A549 (cell line): ENCODE measurements around the gene PRDM15. TPM values are rescaled to one million over a fixed set of nuclear protein-coding genes. Genes with fewer than 3 reads are reported as not detected.

Source experiments
- ATAC-seq, 2 experiments: fragments of 200-7000 bp in 1 of 2; fragments of >200 bp in 1 of 2; cut with Nextera tagmentation in 1 of 2; cut with Tn5 transposase in 1 of 2; 3 replicates each; pipeline versions ENCODE4 v1.8.0 to v1.9.1; 2018 to 2020; ENCODE audit warnings: mild to moderate bottlenecking in 1 of 2, moderate library complexity in 1 of 2
- CTCF ChIA-PET: fragments of 300-600 bp; sonication (Branson Sonifier 250); formaldehyde crosslinking; extraction: SDS; loops from one replicate; lab custom pipeline; 2021; ENCODE audit warnings: antibody characterized with exemption, inconsistent platforms; lab: Yijun Ruan, JAX
- POLR2A ChIA-PET: fragments of 350-600 bp; formaldehyde crosslinking; extraction: SDS; loops from one replicate; lab custom pipeline; 2021; ENCODE audit warnings: antibody characterized with exemption, inconsistent platforms; lab: Yijun Ruan, JAX
- DNase-seq, 2 experiments: peaks; one replicate each; pipeline versions ENCODE4 v3.0.0 to v3.0.0-alpha.2; 2011 to 2016; ENCODE audit warnings: low read depth in 1 of 2, low spot score in 1 of 2
- FAIRE-seq: peaks from 2 replicates; lab custom pipeline; 2011; peaks lifted over from hg19 to GRCh38; lab: Jason Lieb, UNC
- H3K27ac ChIP-seq, 2 experiments: fragments of >200 bp; sonication (Bioruptor Twin); formaldehyde crosslinking; 3 replicates each; pipeline ENCODE4 v1.5.1; 2016 to 2017
- H3K4me1 ChIP-seq: fragments of >200 bp; sonication (Bioruptor Twin); formaldehyde crosslinking; 3 replicates; pipeline ENCODE4 v1.6.1; 2016
- H3K4me2 ChIP-seq: fragments of >200 bp; sonication (Bioruptor Twin); formaldehyde crosslinking; 3 replicates; pipeline ENCODE4 v1.6.1; 2016
- H3K4me3 ChIP-seq: fragments of >200 bp; sonication (Bioruptor Twin); formaldehyde crosslinking; 3 replicates; pipeline ENCODE4 v1.5.1; 2016
- H3K9me3 ChIP-seq: fragments of >200 bp; sonication (Bioruptor Twin); formaldehyde crosslinking; 3 replicates; pipeline ENCODE4 v1.6.1; 2016
- CBX8 ChIP-seq: fragments of 200-600 bp; sonication (generic); IDR thresholded peaks from 2 replicates; pipeline ENCODE4 v1.6.1; 2016
- FOSB ChIP-seq: fragments of 250-450 bp; sonication (Bioruptor Pico); IDR thresholded peaks from 2 replicates; pipeline ENCODE4 v1.5.0; 2020; ENCODE audit warnings: mild to moderate bottlenecking, moderate library complexity
- FOXS1 ChIP-seq: fragments of 250-450 bp; sonication (Bioruptor Pico); IDR thresholded peaks from 2 replicates; pipeline ENCODE4 v1.5.0; 2020; ENCODE audit warnings: mild to moderate bottlenecking, moderate library complexity
- GATA3 ChIP-seq: IDR thresholded peaks from 2 replicates; pipeline ENCODE4 v1.6.1; 2012; ENCODE audit warnings: borderline replicate concordance
- HEYL ChIP-seq: fragments of 250-450 bp; sonication (Bioruptor Pico); IDR thresholded peaks from 2 replicates; pipeline ENCODE4 v1.8.0; 2021; ENCODE audit warnings: mild to moderate bottlenecking, moderate library complexity
- HOXB13 ChIP-seq: fragments of 250-450 bp; sonication (Bioruptor Pico); IDR thresholded peaks from 2 replicates; pipeline ENCODE4 v1.5.0; 2020; ENCODE audit warnings: low read depth, mild to moderate bottlenecking, moderate library complexity
- HOXB5 ChIP-seq: fragments of 250-450 bp; sonication (Bioruptor Pico); IDR thresholded peaks from 2 replicates; pipeline ENCODE4 v1.5.0; 2020; ENCODE audit warnings: mild to moderate bottlenecking, moderate library complexity
- POLR2A ChIP-seq: IDR thresholded peaks from 2 replicates; pipeline ENCODE4 v1.6.1; 2012; ENCODE audit warnings: mild to moderate bottlenecking, low read length
- RARB ChIP-seq: fragments of 250-450 bp; sonication (Bioruptor Pico); IDR thresholded peaks from 2 replicates; pipeline ENCODE4 v1.8.0; 2021; ENCODE audit warnings: mild to moderate bottlenecking, moderate library complexity
- RCOR1 ChIP-seq: fragments of 150-350 bp; IDR thresholded peaks from 2 replicates; pipeline ENCODE4 v1.6.1; 2014; ENCODE audit warnings: antibody characterized with exemption, low read length, low read depth
- RNF2 ChIP-seq: fragments of 200-600 bp; sonication (generic); IDR thresholded peaks from 2 replicates; pipeline ENCODE4 v1.6.1; 2016; ENCODE audit warnings: low read depth, mild to moderate bottlenecking, antibody characterized with exemption, moderate library complexity, borderline replicate concordance
- SREBF2 ChIP-seq: fragments of 450-650 bp; IDR thresholded peaks from 2 replicates; pipeline ENCODE4 v1.6.1; 2014; ENCODE audit warnings: mild to moderate bottlenecking, moderate library complexity
- TFCP2L1 ChIP-seq: fragments of 250-450 bp; sonication (Bioruptor Pico); IDR thresholded peaks from 2 replicates; pipeline ENCODE4 v1.5.0; 2021; ENCODE audit warnings: mild to moderate bottlenecking
- ZC3H11A ChIP-seq: fragments of 450-650 bp; IDR thresholded peaks from 2 replicates; pipeline ENCODE4 v1.6.1; 2014; ENCODE audit warnings: antibody characterized with exemption, mild to moderate bottlenecking
- ZSCAN20 ChIP-seq: fragments of 250-450 bp; sonication (Bioruptor Pico); IDR thresholded peaks from 2 replicates; pipeline ENCODE4 v1.8.0; 2022; ENCODE audit warnings: mild to moderate bottlenecking, moderate library complexity
- WGBS: methylation state at CpG from one replicate; pipeline ENCODE4 v1.1.6; 2017; ENCODE audit errors: missing lambda C conversion rate; 5-methylcytosine and 5-hydroxymethylcytosine counted together
- polyA plus RNA-seq, 4 experiments: library from polyadenylated mRNA; depleted of rRNA in 3 of 4; stranded (reverse); fragments of >200 nt; fragmentation: RNase III in 1 of 4; extraction: RNeasy Plus Mini Kit Qiagen cat#74134 plus additional on column Dnase treatment in 1 of 4; gene quantifications; 2 replicates in 3 of 4; 3 replicates in 1 of 4; pipeline ENCODE4 v1.2.3, GENCODE V29; 2011 to 2017
- TF ChIP-seq, protein P1 (sequence below): fragments of >200 bp; sonication (Bioruptor Twin); formaldehyde crosslinking; IDR thresholded peaks from 3 replicates; pipeline ENCODE4 v1.5.1; 2016
- TF ChIP-seq, protein P2 (sequence below): fragments of 450-650 bp; IDR thresholded peaks from 2 replicates; pipeline ENCODE4 v1.6.1; 2014; ENCODE audit warnings: antibody characterized with exemption
- TF ChIP-seq, protein P3 (sequence below): fragments of 150-350 bp; IDR thresholded peaks from 2 replicates; pipeline ENCODE4 v1.6.1; 2014; ENCODE audit warnings: low read depth, mild to moderate bottlenecking, low read length
- TF ChIP-seq, protein P4 (sequence below): IDR thresholded peaks from 2 replicates; pipeline ENCODE4 v1.6.1; 2012

PRDM15 gene
- polyA plus RNA-seq, 2 of the 4 experiments (the other 2 are of a cell fraction): 4.5 to 6.1 TPM

DNA sequence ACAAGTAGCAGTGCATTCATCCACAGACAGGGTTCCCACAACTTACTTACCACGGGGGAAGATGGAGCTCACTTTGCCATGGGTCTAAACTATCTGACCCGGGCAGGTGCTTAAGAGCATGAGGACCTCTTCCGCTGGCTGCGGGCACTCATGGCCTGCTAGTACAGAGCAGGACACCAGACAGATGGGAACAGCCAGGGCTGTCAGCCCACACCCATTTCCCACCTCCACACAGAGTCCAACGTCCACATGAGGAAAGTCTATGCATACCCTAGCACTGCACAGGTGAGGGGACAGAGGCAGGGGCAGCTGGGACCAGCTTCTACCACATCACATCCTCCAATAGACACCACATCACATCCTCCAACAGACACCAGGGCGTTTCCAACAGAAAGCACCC, 35.8 kb upstream of the PRDM15 start (continued):
- TF ChIP-seq, protein P1, sequence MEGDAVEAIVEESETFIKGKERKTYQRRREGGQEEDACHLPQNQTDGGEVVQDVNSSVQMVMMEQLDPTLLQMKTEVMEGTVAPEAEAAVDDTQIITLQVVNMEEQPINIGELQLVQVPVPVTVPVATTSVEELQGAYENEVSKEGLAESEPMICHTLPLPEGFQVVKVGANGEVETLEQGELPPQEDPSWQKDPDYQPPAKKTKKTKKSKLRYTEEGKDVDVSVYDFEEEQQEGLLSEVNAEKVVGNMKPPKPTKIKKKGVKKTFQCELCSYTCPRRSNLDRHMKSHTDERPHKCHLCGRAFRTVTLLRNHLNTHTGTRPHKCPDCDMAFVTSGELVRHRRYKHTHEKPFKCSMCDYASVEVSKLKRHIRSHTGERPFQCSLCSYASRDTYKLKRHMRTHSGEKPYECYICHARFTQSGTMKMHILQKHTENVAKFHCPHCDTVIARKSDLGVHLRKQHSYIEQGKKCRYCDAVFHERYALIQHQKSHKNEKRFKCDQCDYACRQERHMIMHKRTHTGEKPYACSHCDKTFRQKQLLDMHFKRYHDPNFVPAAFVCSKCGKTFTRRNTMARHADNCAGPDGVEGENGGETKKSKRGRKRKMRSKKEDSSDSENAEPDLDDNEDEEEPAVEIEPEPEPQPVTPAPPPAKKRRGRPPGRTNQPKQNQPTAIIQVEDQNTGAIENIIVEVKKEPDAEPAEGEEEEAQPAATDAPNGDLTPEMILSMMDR: no peak
- no peak for TF ChIP-seq FOXS1 (CRISPR knock-in tag)
- TF ChIP-seq ZSCAN20: no peak
- no peak for TF ChIP-seq RNF2
- no peak for TF ChIP-seq RARB (CRISPR knock-in tag)

DNA sequence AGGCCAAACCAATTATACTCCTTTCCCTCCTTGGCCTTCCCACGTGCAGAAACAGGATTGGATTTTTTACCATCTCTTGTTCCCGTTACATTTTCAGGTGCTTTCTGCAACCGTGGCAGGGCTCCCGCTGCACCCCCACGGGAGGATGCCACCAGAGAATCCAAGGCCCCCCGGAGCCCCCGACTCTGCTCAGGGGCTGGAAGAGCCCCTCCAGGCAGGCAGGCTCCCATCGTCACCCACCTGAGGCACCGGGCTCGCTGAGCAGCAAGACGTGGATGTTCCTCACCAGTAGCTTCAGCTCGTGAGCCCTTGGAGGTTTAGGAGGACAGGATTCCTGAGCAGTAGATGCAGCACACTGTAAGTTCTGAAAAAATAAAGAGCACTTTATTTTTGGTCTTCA, 35.2 kb upstream of the PRDM15 start:
- no peak for FAIRE-seq
- CTCF ChIA-PET: no interaction called here

DNA sequence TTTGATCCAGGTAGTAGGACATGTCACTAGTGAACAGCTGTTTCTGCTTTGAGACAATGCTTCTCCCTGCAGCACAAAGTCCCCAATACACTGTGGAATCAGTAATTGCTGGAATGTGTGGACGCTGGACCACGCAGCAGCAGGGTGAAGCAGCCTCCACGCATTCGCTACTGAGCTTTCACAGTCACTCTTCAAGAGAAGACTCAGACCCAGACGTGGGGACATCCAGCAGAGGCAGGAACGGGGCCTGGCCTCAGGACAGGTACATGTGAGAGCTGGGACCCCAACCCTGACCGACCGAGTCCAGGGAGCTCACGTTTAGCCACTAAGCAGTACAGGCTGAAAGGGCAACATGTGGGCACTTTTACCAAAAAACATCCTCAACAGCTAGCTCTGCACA, 34.1 kb upstream of the PRDM15 start:
- TF ChIP-seq ZSCAN20 (no peak), GATA3 (no peak), RCOR1 (no peak), FOSB (no peak)
- TF ChIP-seq, all 56 proteins: peak for 0
- no peak for FAIRE-seq

More for the DNA sequence above, 35.2 kb upstream of the PRDM15 start:
- no peak overlapping the region for H3K4me2 ChIP-seq
- WGBS: 89% methylated on average over 7 of the region's 12 CpGs
- no peak for TF ChIP-seq FOXS1 (CRISPR knock-in tag)
- TF ChIP-seq POLR2A: no peak
- TF ChIP-seq HOXB13 (CRISPR knock-in tag): no peak
- no peak for TF ChIP-seq RARB (CRISPR knock-in tag)
- TF ChIP-seq, protein P2, sequence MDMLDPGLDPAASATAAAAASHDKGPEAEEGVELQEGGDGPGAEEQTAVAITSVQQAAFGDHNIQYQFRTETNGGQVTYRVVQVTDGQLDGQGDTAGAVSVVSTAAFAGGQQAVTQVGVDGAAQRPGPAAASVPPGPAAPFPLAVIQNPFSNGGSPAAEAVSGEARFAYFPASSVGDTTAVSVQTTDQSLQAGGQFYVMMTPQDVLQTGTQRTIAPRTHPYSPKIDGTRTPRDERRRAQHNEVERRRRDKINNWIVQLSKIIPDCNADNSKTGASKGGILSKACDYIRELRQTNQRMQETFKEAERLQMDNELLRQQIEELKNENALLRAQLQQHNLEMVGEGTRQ: no peak
- TF ChIP-seq, protein P3, sequence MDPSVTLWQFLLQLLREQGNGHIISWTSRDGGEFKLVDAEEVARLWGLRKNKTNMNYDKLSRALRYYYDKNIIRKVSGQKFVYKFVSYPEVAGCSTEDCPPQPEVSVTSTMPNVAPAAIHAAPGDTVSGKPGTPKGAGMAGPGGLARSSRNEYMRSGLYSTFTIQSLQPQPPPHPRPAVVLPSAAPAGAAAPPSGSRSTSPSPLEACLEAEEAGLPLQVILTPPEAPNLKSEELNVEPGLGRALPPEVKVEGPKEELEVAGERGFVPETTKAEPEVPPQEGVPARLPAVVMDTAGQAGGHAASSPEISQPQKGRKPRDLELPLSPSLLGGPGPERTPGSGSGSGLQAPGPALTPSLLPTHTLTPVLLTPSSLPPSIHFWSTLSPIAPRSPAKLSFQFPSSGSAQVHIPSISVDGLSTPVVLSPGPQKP: no peak
- no peak for TF ChIP-seq TFCP2L1 (CRISPR knock-in tag)
- no peak for TF ChIP-seq CBX8
- TF ChIP-seq ZC3H11A: no peak
- TF ChIP-seq, protein P4, sequence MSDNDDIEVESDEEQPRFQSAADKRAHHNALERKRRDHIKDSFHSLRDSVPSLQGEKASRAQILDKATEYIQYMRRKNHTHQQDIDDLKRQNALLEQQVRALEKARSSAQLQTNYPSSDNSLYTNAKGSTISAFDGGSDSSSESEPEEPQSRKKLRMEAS: no peak
- no peak for TF ChIP-seq RCOR1
- TF ChIP-seq HEYL (CRISPR knock-in tag): no peak
- TF ChIP-seq, protein P1: no peak
- TF ChIP-seq HOXB5: no peak
- no peak for TF ChIP-seq SREBF2
- no peak for TF ChIP-seq FOSB
- TF ChIP-seq, all 56 proteins: peak for 0
- H3K9me3 ChIP-seq: no peaks in the 10 kb centered on the region
- H3K27ac ChIP-seq: no peak overlapping the region
- POLR2A ChIA-PET: no interaction called here
- DNase-seq: no peak
- no peaks in the 10 kb centered on the region for H3K4me1 ChIP-seq
- ATAC-seq: no peak
- H3K4me3 ChIP-seq: no peak overlapping the region

More for the DNA sequence above, 34.1 kb upstream of the PRDM15 start:
- no peaks in the 10 kb centered on the region for H3K4me1 ChIP-seq
- no peak overlapping the region for H3K4me2 ChIP-seq
- no peak for DNase-seq
- H3K27ac ChIP-seq: no peak overlapping the region
- WGBS: 97% methylated on average over 6 of the region's 9 CpGs
- POLR2A ChIA-PET: no interaction called here
- H3K9me3 ChIP-seq: no peaks in the 10 kb centered on the region
- no peak for ATAC-seq
- H3K4me3 ChIP-seq: no peak overlapping the region
- CTCF ChIA-PET: no interaction called here
